Stimulated activated CD4-positive, alpha-beta T cell treated with anti-CD3 and anti-CD28 coated beads, Interleukin-1b, Interleukin-23, amount 100 ng/mL, for 1 hour (primary cell): ENCODE measurements around the gene TRMT2A.
A peak's percentile ranks its signal among the peaks of the same experiment; 100 is the strongest.
"Not testable (repeated sequence)": the region's sequence is repeated elsewhere in the genome, so short reads cannot be mapped to it uniquely, and the experiment has no call there.

Source experiments
- DNase-seq, 2 donors: peaks; one replicate each; pipeline ENCODE4 v3.0.0-alpha.2; 2020; ENCODE audit warnings: low read depth in 2 of 2

TRMT2A gene

GRCh38 chr22:20085651-20086050, 31.4 kb downstream of the TRMT2A start:
- no peak for DNase-seq

- no peak for DNase-seq
Measured at GRCh38 chr22:20084547-20085413, 32.2 kb downstream of the TRMT2A start.

GRCh38 chr22:20083891-20084546, 33.0 kb downstream of the TRMT2A start:
- DNase-seq: no peak

- DNase-seq: no peak
Measured at GRCh38 chr22:20083157-20083890, 33.7 kb downstream of the TRMT2A start.

- DNase-seq: no peak
Measured at GRCh38 chr22:20080776-20081654, 36.0 kb downstream of the TRMT2A start.

GRCh38 chr22:20080445-20080775, 36.6 kb downstream of the TRMT2A start:
- DNase-seq: peak; percentile 24 to 50

- DNase-seq: peak; percentile 29 to 38
Measured at GRCh38 chr22:20079745-20080444, 37.1 kb downstream of the TRMT2A start, which contains the start of gene DGCR8. Gene DGCR8, plus strand, starts transcription at chr22:20080241. Its CDS starts 5,723 bp downstream, at chr22:20085964.

- DNase-seq: no peak
Measured at GRCh38 chr22:20076627-20077172, 40.3 kb downstream of the TRMT2A start.

- DNase-seq: no peak
Measured at GRCh38 chr22:20071524-20071972, 45.5 kb downstream of the TRMT2A start.

- DNase-seq: no peak
Measured at GRCh38 chr22:20069331-20070042, 47.5 kb downstream of the TRMT2A start.

GRCh38 chr22:20068640-20069039, 48.4 kb downstream of the TRMT2A start:
- DNase-seq: no peak

GRCh38 chr22:20067384-20067682, 49.7 kb downstream of the TRMT2A start:
- DNase-seq: not testable (repeated sequence)

- no peak for DNase-seq
Measured at GRCh38 chr22:20066617-20067383, 50.2 kb downstream of the TRMT2A start.

- no peak for DNase-seq
Measured at GRCh38 chr22:20065896-20066616, 51.0 kb downstream of the TRMT2A start.

GRCh38 chr22:20064545-20065262, 52.3 kb downstream of the TRMT2A start:
- no peak for DNase-seq

GRCh38 chr22:20064140-20064480, 52.9 kb downstream of the TRMT2A start:
- DNase-seq: no peak

GRCh38 chr22:20063271-20064139, 53.5 kb downstream of the TRMT2A start:
- DNase-seq: no peak
